H9 (cell line): Measurements from ENCODE around the gene PRRC1. TPM values are rescaled to one million over a fixed set of nuclear protein-coding genes. Genes with fewer than 3 reads are reported as not detected.

Source experiments
- DNase-seq: peaks from one replicate; pipeline ENCODE4 v3.0.0-alpha.2; 2017
- H2AFZ ChIP-seq: one replicate; pipeline ENCODE4 v1.6.1; 2013; ENCODE audit warnings: mild to moderate bottlenecking, low read length, control low read depth, moderate library complexity
- H2AK5ac ChIP-seq: 2 replicates; pipeline ENCODE4 v1.6.1; 2013; ENCODE audit warnings: low read length, control low read depth, mixed read lengths; ENCODE audit not compliant: insufficient read length
- H2BK120ac ChIP-seq: one replicate; pipeline ENCODE4 v1.6.1; 2013; ENCODE audit warnings: low read depth, mild to moderate bottlenecking, low read length, control low read depth, inconsistent platforms; ENCODE audit not compliant: poor library complexity, severe bottlenecking
- H2BK12ac ChIP-seq: 2 replicates; pipeline ENCODE4 v1.6.1; 2013; ENCODE audit warnings: low read length, control low read depth, mixed read lengths, low read depth; ENCODE audit not compliant: insufficient read length
- H2BK15ac ChIP-seq: 2 replicates; pipeline ENCODE4 v1.6.1; 2013; ENCODE audit warnings: low read depth, low read length, control low read depth
- H2BK20ac ChIP-seq: one replicate; pipeline ENCODE4 v1.6.1; 2013; ENCODE audit warnings: low read depth, mild to moderate bottlenecking, low read length, control low read depth, inconsistent platforms; ENCODE audit not compliant: poor library complexity, severe bottlenecking
- H2BK5ac ChIP-seq: 2 replicates; pipeline ENCODE4 v1.6.1; 2013; ENCODE audit warnings: low read length, control low read depth, mixed read lengths; ENCODE audit not compliant: insufficient read length
- H3K14ac ChIP-seq: 2 replicates; pipeline ENCODE4 v1.6.1; 2013; ENCODE audit warnings: low read length, control low read depth; ENCODE audit not compliant: insufficient read depth
- H3K18ac ChIP-seq: 2 replicates; pipeline ENCODE4 v1.6.1; 2013; ENCODE audit warnings: low read depth, mild to moderate bottlenecking, mixed read lengths, low read length, control low read depth; ENCODE audit not compliant: insufficient read length
- H3K23ac ChIP-seq: 2 replicates; pipeline ENCODE4 v1.6.1; 2013; ENCODE audit warnings: low read length, control low read depth, mixed read lengths, low read depth; ENCODE audit not compliant: insufficient read length
- H3K23me2 ChIP-seq: 2 replicates; pipeline ENCODE4 v1.6.1; 2013; ENCODE audit warnings: low read depth, mild to moderate bottlenecking, mixed read lengths, low read length, control low read depth; ENCODE audit not compliant: insufficient read length, poor library complexity, severe bottlenecking
- H3K27ac ChIP-seq: 2 replicates; pipeline ENCODE4 v1.5.1; 2013; ENCODE audit warnings: low read length, control low read depth, mixed read lengths, low read depth; ENCODE audit not compliant: insufficient read length
- H3K27me3 ChIP-seq: 2 replicates; pipeline ENCODE4 v1.6.1; 2013; ENCODE audit warnings: low read length, control low read depth, inconsistent platforms; ENCODE audit not compliant: insufficient read depth
- H3K4ac ChIP-seq: 2 replicates; pipeline ENCODE4 v1.6.1; 2013; ENCODE audit warnings: low read depth, mild to moderate bottlenecking, control low read depth, inconsistent platforms, low read length, moderate library complexity
- H3K4me1 ChIP-seq: 2 replicates; pipeline ENCODE4 v1.6.1; 2013; ENCODE audit warnings: low read length, control low read depth, inconsistent platforms; ENCODE audit not compliant: insufficient read depth
- H3K4me2 ChIP-seq: 2 replicates; pipeline ENCODE4 v1.6.1; 2013; ENCODE audit warnings: low read length, control low read depth, mixed read lengths; ENCODE audit not compliant: insufficient read length, insufficient read depth
- H3K56ac ChIP-seq: 2 replicates; pipeline ENCODE4 v1.6.1; 2013; ENCODE audit warnings: low read depth, mild to moderate bottlenecking, mixed read lengths, low read length, control low read depth; ENCODE audit not compliant: insufficient read length
- H3K79me1 ChIP-seq: 2 replicates; pipeline ENCODE4 v1.6.1; 2013; ENCODE audit warnings: low read depth, mild to moderate bottlenecking, moderate library complexity, low read length, control low read depth, inconsistent platforms; ENCODE audit not compliant: insufficient read depth, poor library complexity, severe bottlenecking
- H3K79me2 ChIP-seq: 2 replicates; pipeline ENCODE4 v1.6.1; 2013; ENCODE audit warnings: low read length, control low read depth, inconsistent platforms; ENCODE audit not compliant: insufficient read depth
- H3K9ac ChIP-seq: 2 replicates; pipeline ENCODE4 v1.6.1; 2013; ENCODE audit warnings: low read length, control low read depth, mixed read lengths; ENCODE audit not compliant: insufficient read length; ENCODE audit errors: extremely low read depth
- H3K9me3 ChIP-seq: one replicate; pipeline ENCODE4 v1.6.1; 2013; ENCODE audit warnings: low read depth, low read length, inconsistent platforms; ENCODE audit not compliant: control insufficient read depth
- H3T11ph ChIP-seq: one replicate; pipeline ENCODE4 v1.6.1; 2013; ENCODE audit warnings: mild to moderate bottlenecking, low read length, control low read depth, inconsistent platforms
- H4K20me1 ChIP-seq: one replicate; pipeline ENCODE4 v1.6.1; 2013; ENCODE audit not compliant: control insufficient read depth, insufficient read length, insufficient read depth
- H4K5ac ChIP-seq: 2 replicates; pipeline ENCODE4 v1.6.1; 2013; ENCODE audit warnings: low read depth, mild to moderate bottlenecking, mixed read lengths, low read length, control low read depth; ENCODE audit not compliant: insufficient read length
- H4K8ac ChIP-seq: replicated peaks from 2 replicates; pipeline ENCODE4 v1.6.1; 2013; ENCODE audit warnings: low read length, control low read depth, mixed read lengths, low read depth; ENCODE audit not compliant: insufficient read length
- H4K91ac ChIP-seq: 2 replicates; pipeline ENCODE4 v1.6.1; 2013; ENCODE audit warnings: low read depth, mild to moderate bottlenecking, moderate library complexity, mixed read lengths, low read length, control low read depth; ENCODE audit not compliant: insufficient read length
- H3K27ac Mint-ChIP-seq, 3 experiments: 2 replicates in 2 of 3; 3 replicates in 1 of 3; pipeline ENCODE4 v1.8.0; 2020 to 2021; ENCODE audit warnings: mixed read lengths in 3 of 3, mild to moderate bottlenecking in 1 of 3, moderate library complexity in 1 of 3
- H3K27me3 Mint-ChIP-seq: 2 replicates; pipeline ENCODE4 v1.8.0; 2021; ENCODE audit warnings: low read depth, mild to moderate bottlenecking, moderate library complexity, mixed read lengths
- H3K36me3 Mint-ChIP-seq, 3 experiments: 2 replicates in 2 of 3; 3 replicates in 1 of 3; pipeline ENCODE4 v1.8.0; 2020 to 2021; ENCODE audit warnings: low read depth in 3 of 3, mixed read lengths in 3 of 3; ENCODE audit not compliant: insufficient read depth in 1 of 3
- H3K4me1 Mint-ChIP-seq, 2 experiments: 2 replicates each; pipeline ENCODE4 v1.8.0; 2020; ENCODE audit warnings: mixed read lengths in 2 of 2
- H3K4me3 Mint-ChIP-seq, 2 experiments: 2 replicates in 1 of 2; 3 replicates in 1 of 2; pipeline ENCODE4 v1.8.0; 2020 to 2021; ENCODE audit warnings: mild to moderate bottlenecking in 2 of 2, mixed read lengths in 2 of 2, moderate library complexity in 1 of 2
- H3K9me3 Mint-ChIP-seq, 2 experiments: 2 replicates in 1 of 2; 3 replicates in 1 of 2; pipeline ENCODE4 v1.8.0; 2020; ENCODE audit warnings: mild to moderate bottlenecking in 2 of 2, mixed read lengths in 2 of 2, moderate library complexity in 1 of 2
- WGBS: extraction: QIAGEN DNeasy Blood & Tissue Kit; methylation state at CpG from one replicate; pipeline ENCODE4 v1.1.7; 2013; ENCODE audit warnings: missing lambda C conversion rate, low lambda C conversion rate, mixed read lengths; ENCODE audit not compliant: insufficient read length; ENCODE audit errors: extremely low coverage; 5-methylcytosine and 5-hydroxymethylcytosine counted together
- total RNA-seq: library from RNA; stranded (reverse); gene quantifications from 2 replicates; pipeline ENCODE4 v1.2.1, GENCODE V29; 2021
- TF ChIP-seq, protein P1 (sequence below): fragments of 200-600 bp; sonication (generic); conservative IDR thresholded peaks from 3 replicates; pipeline ENCODE4 v1.8.0; 2021; ENCODE audit warnings: antibody characterized with exemption, mild to moderate bottlenecking

PRRC1 gene
- total RNA-seq, 1 experiment from 2014 or later: 70.7 TPM

DNA sequence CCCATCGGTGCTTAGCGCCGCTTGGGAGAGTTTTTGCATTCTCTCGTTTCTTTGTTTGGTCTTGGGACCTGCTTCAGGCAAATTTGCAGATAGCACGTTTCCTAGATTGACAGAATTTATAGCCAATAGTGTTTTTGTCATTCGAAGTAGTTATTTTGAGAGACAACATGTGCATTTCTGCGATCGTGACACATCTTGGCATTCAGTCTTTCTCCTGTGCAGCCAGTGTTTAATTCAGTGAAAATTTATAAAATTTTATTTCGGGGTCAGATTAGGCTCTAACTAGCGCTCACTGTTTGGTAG is 830 bp downstream of the PRRC1 start:
- DNase-seq: no peak
- Histone ChIP-seq H2AK5ac (no peak overlapping the region), H3K27ac (no peak overlapping the region), H2BK120ac (no peak overlapping the region), H3K23me2 (peaks cover 4% of the 10 kb centered on the region), H2BK15ac (no peak overlapping the region), H2BK12ac (no peak overlapping the region), H3K9ac (peak overlapping the region; percentile 77), H4K8ac (no peak overlapping the region), H4K91ac (no peak overlapping the region), H3K4me2 (peak overlapping the region; percentile 80), H3K18ac (peak overlapping the region; percentile 49), H3K79me1 (peaks cover 6% of the 10 kb centered on the region), H3K4me1 (no peaks in the 10 kb centered on the region; the same call in 1 of the 2 replicates), H3T11ph (no peak overlapping the region), H4K20me1 (no peaks in the 10 kb centered on the region), H2BK20ac (no peak overlapping the region), H3K79me2 (peaks cover 26% of the 10 kb centered on the region; the same call in 1 of the 2 replicates), H2AFZ (no peak overlapping the region), H3K23ac (no peak overlapping the region), H3K27me3 (no peaks in the 10 kb centered on the region), H3K14ac (peak overlapping the region; percentile 89), H4K5ac (no peak overlapping the region), H3K9me3 (no peaks in the 10 kb centered on the region), H3K56ac (no peak overlapping the region), H2BK5ac (no peak overlapping the region), H3K4ac (no peak overlapping the region)
- Mint-ChIP-seq H3K4me3 (peak overlapping the region; percentile 91), H3K4me1 (peaks cover 24 to 27% of the 10 kb centered on the region in 2 experiments), H3K9me3 (peaks cover 5 to 7% of the 10 kb centered on the region in 2 experiments), H3K36me3 (peaks cover 28 to 37% (median 30%) of the 10 kb centered on the region in 3 experiments), H3K27ac (peak overlapping the region in 2 of 3 experiments; percentile 6 to 93; a peak in 5 of 7 replicates), H3K27me3 (no peaks in the 10 kb centered on the region)
- TF ChIP-seq, protein P1, sequence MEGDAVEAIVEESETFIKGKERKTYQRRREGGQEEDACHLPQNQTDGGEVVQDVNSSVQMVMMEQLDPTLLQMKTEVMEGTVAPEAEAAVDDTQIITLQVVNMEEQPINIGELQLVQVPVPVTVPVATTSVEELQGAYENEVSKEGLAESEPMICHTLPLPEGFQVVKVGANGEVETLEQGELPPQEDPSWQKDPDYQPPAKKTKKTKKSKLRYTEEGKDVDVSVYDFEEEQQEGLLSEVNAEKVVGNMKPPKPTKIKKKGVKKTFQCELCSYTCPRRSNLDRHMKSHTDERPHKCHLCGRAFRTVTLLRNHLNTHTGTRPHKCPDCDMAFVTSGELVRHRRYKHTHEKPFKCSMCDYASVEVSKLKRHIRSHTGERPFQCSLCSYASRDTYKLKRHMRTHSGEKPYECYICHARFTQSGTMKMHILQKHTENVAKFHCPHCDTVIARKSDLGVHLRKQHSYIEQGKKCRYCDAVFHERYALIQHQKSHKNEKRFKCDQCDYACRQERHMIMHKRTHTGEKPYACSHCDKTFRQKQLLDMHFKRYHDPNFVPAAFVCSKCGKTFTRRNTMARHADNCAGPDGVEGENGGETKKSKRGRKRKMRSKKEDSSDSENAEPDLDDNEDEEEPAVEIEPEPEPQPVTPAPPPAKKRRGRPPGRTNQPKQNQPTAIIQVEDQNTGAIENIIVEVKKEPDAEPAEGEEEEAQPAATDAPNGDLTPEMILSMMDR: no peak
- no CpG with 5 or more reads among the region's 10 CpGs for WGBS
